CD1c-positive myeloid dendritic cell (primary cell): ENCODE measurements around the gene ZSCAN22.

Source experiments
- DNase-seq: peaks from one replicate; pipeline ENCODE4 v3.0.0-alpha.2; 2016; ENCODE audit errors: extremely low spot score

The ZSCAN22 gene

GRCh38 chr19:58351558-58351878 is 24.7 kb downstream of the ZSCAN22 start:
- DNase-seq: no peak

GRCh38 chr19:58351990-58352755 is 25.4 kb downstream of the ZSCAN22 start:
- DNase-seq: no peak

GRCh38 chr19:58352760-58353671 is 26.2 kb downstream of the ZSCAN22 start, which contains the start of gene A1BG:
TSS of gene A1BG (minus strand) at chr19:58353492. CDS start at chr19:58353437, 55 bp downstream.
- no peak for DNase-seq

- DNase-seq: no peak
These were observed 27.1 kb downstream of the ZSCAN22 start for GRCh38 chr19:58353717-58354477.

- DNase-seq: no peak
These were observed 27.8 kb downstream of the ZSCAN22 start for GRCh38 chr19:58354478-58355030.

GRCh38 chr19:58355215-58355796 is 28.5 kb downstream of the ZSCAN22 start:
- no peak for DNase-seq

- no peak for DNase-seq
These were observed 29.3 kb downstream of the ZSCAN22 start for GRCh38 chr19:58355908-58356765.

GRCh38 chr19:58356766-58357480 is 30.1 kb downstream of the ZSCAN22 start:
- DNase-seq: no peak

- DNase-seq: no peak
These were observed 30.8 kb downstream of the ZSCAN22 start for GRCh38 chr19:58357481-58358145.

GRCh38 chr19:58361900-58362271 is 35.1 kb downstream of the ZSCAN22 start:
- peak; percentile 68 for DNase-seq

GRCh38 chr19:58362272-58362994 is 35.6 kb downstream of the ZSCAN22 start, which contains the start of gene ZNF497:
TSS of gene ZNF497 (minus strand) at chr19:58362751. CDS start at chr19:58357635, 5,116 bp downstream.
- peak; percentile 98 for DNase-seq

GRCh38 chr19:58364146-58364545 is 37.4 kb downstream of the ZSCAN22 start:
- DNase-seq: peak; percentile 39

GRCh38 chr19:58366585-58367430 is 40.0 kb downstream of the ZSCAN22 start:
- no peak for DNase-seq

GRCh38 chr19:58367698-58368454 is 41.1 kb downstream of the ZSCAN22 start:
- DNase-seq: no peak

- no peak for DNase-seq
These were observed 42.0 kb downstream of the ZSCAN22 start for GRCh38 chr19:58368561-58369360.
